ENCODE data around the gene RAD51B.

The RAD51B gene

GRCh38 chr14:68416171-68416570 is 596.6 kb downstream of the RAD51B start:
- no peaks in the 10 kb centered on the region for H3K36me3 ChIP-seq (replicated peaks; ENCODE audit: insufficient read depth, low read length)
- DNase-seq: no peak
- H3K27ac ChIP-seq (ENCODE audit: low read length): no peak overlapping the region
- H3K4me3 ChIP-seq (ENCODE audit: low read length): no peak overlapping the region
- H3K9me3 ChIP-seq (replicated peaks; ENCODE audit: insufficient read depth, low read length): no peaks in the 10 kb centered on the region
- no peaks in the 10 kb centered on the region for H3K4me1 ChIP-seq (ENCODE audit: low read length)
- TF ChIP-seq CTCF (IDR thresholded peaks at IDR 0.05; ENCODE audit: low read length): no peak
- no peak overlapping the region for H2AFZ ChIP-seq (ENCODE audit: low read length)
- H3K9me2 ChIP-seq (replicated peaks; ENCODE audit: insufficient read depth, low read length): no peaks in the 10 kb centered on the region
- H3K9ac ChIP-seq (ENCODE audit: low read length): no peak overlapping the region
- no peaks in the 10 kb centered on the region for H4K20me1 ChIP-seq (ENCODE audit: insufficient read depth, low read length)
- H3K4me2 ChIP-seq (ENCODE audit: low read depth, low read length): no peak overlapping the region
- no peaks in the 10 kb centered on the region for H3K79me2 ChIP-seq (ENCODE audit: low read length)
- H3K27me3 ChIP-seq (replicated peaks; ENCODE audit: insufficient read depth, low read length): no peaks in the 10 kb centered on the region
- no peaks in the 10 kb centered on the region for H3F3A ChIP-seq (ENCODE audit: insufficient read depth, low read length)

GRCh38 chr14:68417009-68417650 is 597.6 kb downstream of the RAD51B start:
- H3K79me2 ChIP-seq (ENCODE audit: low read length): no peaks in the 10 kb centered on the region
- no peak overlapping the region for H3K4me3 ChIP-seq (ENCODE audit: low read length)
- H4K20me1 ChIP-seq (ENCODE audit: insufficient read depth, low read length): no peaks in the 10 kb centered on the region
- H3K36me3 ChIP-seq (replicated peaks; ENCODE audit: insufficient read depth, low read length): no peaks in the 10 kb centered on the region
- no peaks in the 10 kb centered on the region for H3K9me3 ChIP-seq (replicated peaks; ENCODE audit: insufficient read depth, low read length)
- no peak overlapping the region for H3K4me2 ChIP-seq (ENCODE audit: low read depth, low read length)
- H3F3A ChIP-seq (ENCODE audit: insufficient read depth, low read length): no peaks in the 10 kb centered on the region
- H3K27ac ChIP-seq (ENCODE audit: low read length): no peak overlapping the region
- no peak overlapping the region for H2AFZ ChIP-seq (ENCODE audit: low read length)
- H3K9ac ChIP-seq (ENCODE audit: low read length): no peak overlapping the region
- no peak for DNase-seq
- no peaks in the 10 kb centered on the region for H3K4me1 ChIP-seq (ENCODE audit: low read length)
- no peaks in the 10 kb centered on the region for H3K27me3 ChIP-seq (replicated peaks; ENCODE audit: insufficient read depth, low read length)
- no peak for TF ChIP-seq CTCF (IDR thresholded peaks at IDR 0.05; ENCODE audit: low read length)
- TF ChIP-seq EZH2phosphoT487 (IDR thresholded peaks at IDR 0.05; ENCODE audit: low read length): no peak
- TF ChIP-seq EZH2 (optimal IDR thresholded peaks at IDR 0.05; ENCODE audit: low read depth, low read length): no peak
- H3K9me2 ChIP-seq (replicated peaks; ENCODE audit: insufficient read depth, low read length): no peaks in the 10 kb centered on the region

GRCh38 chr14:68418174-68419118 is 598.9 kb downstream of the RAD51B start:
- Histone ChIP-seq H3K27me3 (replicated peaks; ENCODE audit: insufficient read depth, low read length) (no peaks in the 10 kb centered on the region), H3K27ac (ENCODE audit: low read length) (no peak overlapping the region), H3K79me2 (ENCODE audit: low read length) (no peaks in the 10 kb centered on the region), H3K9me3 (replicated peaks; ENCODE audit: insufficient read depth, low read length) (no peaks in the 10 kb centered on the region), H3K4me1 (ENCODE audit: low read length) (no peaks in the 10 kb centered on the region), H3K9me2 (replicated peaks; ENCODE audit: insufficient read depth, low read length) (no peaks in the 10 kb centered on the region), H3K9ac (ENCODE audit: low read length) (no peak overlapping the region), H3K4me2 (ENCODE audit: low read depth, low read length) (no peak overlapping the region), H3K4me3 (ENCODE audit: low read length) (no peak overlapping the region), H2AFZ (ENCODE audit: low read length) (no peak overlapping the region), H3K36me3 (replicated peaks; ENCODE audit: insufficient read depth, low read length) (no peaks in the 10 kb centered on the region), H3F3A (ENCODE audit: insufficient read depth, low read length) (no peaks in the 10 kb centered on the region), H4K20me1 (ENCODE audit: insufficient read depth, low read length) (no peaks in the 10 kb centered on the region)
- DNase-seq: no peak
- no peak for TF ChIP-seq EZH2phosphoT487 (IDR thresholded peaks at IDR 0.05; ENCODE audit: low read length)
- no peak for TF ChIP-seq EZH2 (optimal IDR thresholded peaks at IDR 0.05; ENCODE audit: low read depth, low read length)
- no peak for TF ChIP-seq CTCF (IDR thresholded peaks at IDR 0.05; ENCODE audit: low read length)
